HEK293 (cell line): ENCODE measurements around the gene PAM.

ENCODE experiments used
- KLF16 ChIP-seq: fragments of 450-650 bp; formaldehyde crosslinking; IDR thresholded peaks from 2 replicates; pipeline ENCODE4 v1.5.1; 2017; ENCODE audit warnings: missing biosample characterization, missing genetic modification characterization
- TCF7L2 ChIP-seq: IDR thresholded peaks from 2 replicates; pipeline ENCODE4 v1.6.1; 2011; ENCODE audit warnings: low read depth, mild to moderate bottlenecking, inconsistent platforms, low read length, moderate library complexity, borderline replicate concordance

DNA sequence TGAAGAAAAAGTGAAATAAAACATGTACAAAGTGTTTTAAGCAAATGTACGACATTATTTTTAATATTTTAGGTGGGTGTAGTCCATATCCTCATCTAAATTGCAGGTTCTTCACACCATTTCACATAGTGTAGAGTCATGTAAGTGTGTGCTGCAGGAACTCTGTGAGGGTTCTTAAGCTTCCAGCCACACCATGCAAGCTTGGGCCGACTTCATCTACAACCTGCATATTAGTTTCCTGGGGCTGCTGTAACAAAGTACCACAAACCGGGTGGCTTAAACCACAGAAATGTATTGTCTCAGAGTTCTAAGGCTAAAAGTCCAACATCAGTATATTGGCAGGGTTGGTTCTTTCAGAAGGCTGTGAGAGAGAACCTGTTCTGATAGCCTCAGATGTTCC, 10.2 kb downstream of the PAM start:
- TF ChIP-seq TCF7L2 (no peak), KLF16 (tag by site-specific recombination) (no peak)
